ENCODE measurements around the gene WDR1. TPM values are rescaled to one million over a fixed set of nuclear protein-coding genes. Genes with fewer than 3 reads are reported as not detected.

Gene WDR1
- total and polyA plus RNA-seq, 2 donors (not counting 3 experiments of a cell fraction or from before 2014, with no cell fraction given) = 590 to 660 TPM

GRCh38 chr4:10153161-10153560, 36.6 kb upstream of the WDR1 start:
- Histone ChIP-seq H3K4me3 (replicated peaks in 1 of 3; ENCODE audit: insufficient read depth in 1 of 3, low read depth in 1 of 3, low read length in 3 of 3) (no peak overlapping the region), H3K36me3 (ENCODE audit: control insufficient read depth in 2 of 2, extremely low read depth in 1 of 2, insufficient read depth in 2 of 2, low read length in 2 of 2) (no peaks in the 10 kb centered on the region), H3K27ac (ENCODE audit: insufficient read depth, low read depth, low read length) (no peak overlapping the region), H2AFZ (ENCODE audit: low read depth, low read length) (no peak overlapping the region), H3K4me1 (ENCODE audit: control insufficient read depth, extremely low read depth, insufficient read depth, low read length) (no peaks in the 10 kb centered on the region), H3K79me2 (ENCODE audit: control insufficient read depth, insufficient read depth, low read length) (no peaks in the 10 kb centered on the region), H3K4me2 (ENCODE audit: insufficient read depth, low read length) (no peak overlapping the region), H3K9ac (replicated peaks; ENCODE audit: extremely low read depth, insufficient read depth, low read length) (no peak overlapping the region), H3K27me3 (ENCODE audit: control insufficient read depth in 2 of 2, insufficient read depth in 2 of 2, low read length in 2 of 2) (peaks cover 6 to 13% of the 10 kb centered on the region in 2 experiments), H4K20me1 (replicated peaks; ENCODE audit: control insufficient read depth, extremely low read depth, insufficient read depth, low read length) (no peaks in the 10 kb centered on the region), H3K9me1 (replicated peaks; ENCODE audit: control insufficient read depth, extremely low read depth, insufficient read depth, low read length) (no peaks in the 10 kb centered on the region), H3K9me3 (replicated peaks; ENCODE audit: control insufficient read depth, insufficient read depth, low read length) (no peaks in the 10 kb centered on the region)
- BruUV-seq (replicated peaks) = no TSS peak
- ChIA-PET CTCF (interaction anchor here (1.2 kb wide), 2 partner anchors 13 to 308 kb away, joined by 3 to 6 read pairs; no protein-coding TSS in a partner anchor), POLR2A (no interaction called here)
- no peak for TF ChIP-seq GATA2 (IDR thresholded peaks at IDR 0.05; ENCODE audit: insufficient read depth, insufficient read length, low read depth, low read length)
- TF ChIP-seq CTCF (IDR thresholded peaks at IDR 0.05; ENCODE audit: extremely low read depth in 1 of 2, insufficient read depth in 1 of 2, low read depth in 1 of 2, low read length in 2 of 2) = no peak
- dilution Hi-C loops (cut with MboI; ENCODE audit: extremely low pct_ligation_motif_present, low sequenced_read_pairs) (loop anchor here (25.0 kb wide), 1 partner anchor 384 kb away; no protein-coding TSS in a partner anchor), intact Hi-C loops (cut with micrococcal nuclease) (no loop called here)
- FAIRE-seq (no peak), DNase-seq (ENCODE audit: low read depth, low spot score) (no peak)

- dilution Hi-C loops (cut with MboI; ENCODE audit: extremely low pct_ligation_motif_present, low sequenced_read_pairs) = loop anchor here (25.0 kb wide), 1 partner anchor 386 kb away; no protein-coding TSS in a partner anchor
- Histone ChIP-seq H3K79me2 (ENCODE audit: control insufficient read depth, insufficient read depth, low read length) (no peaks in the 10 kb centered on the region), H3K4me3 (replicated peaks in 1 of 3; ENCODE audit: insufficient read depth in 1 of 3, low read depth in 1 of 3, low read length in 3 of 3) (no peak overlapping the region), H3K27ac (ENCODE audit: insufficient read depth, low read depth, low read length) (no peak overlapping the region), H2AFZ (ENCODE audit: low read depth, low read length) (no peak overlapping the region), H3K27me3 (ENCODE audit: control insufficient read depth in 2 of 2, insufficient read depth in 2 of 2, low read length in 2 of 2) (peaks cover 6 to 13% of the 10 kb centered on the region in 2 experiments), H4K20me1 (replicated peaks; ENCODE audit: control insufficient read depth, extremely low read depth, insufficient read depth, low read length) (no peaks in the 10 kb centered on the region), H3K9me3 (replicated peaks; ENCODE audit: control insufficient read depth, insufficient read depth, low read length) (no peaks in the 10 kb centered on the region), H3K9ac (replicated peaks; ENCODE audit: extremely low read depth, insufficient read depth, low read length) (no peak overlapping the region), H3K4me2 (ENCODE audit: insufficient read depth, low read length) (no peak overlapping the region), H3K36me3 (ENCODE audit: control insufficient read depth in 2 of 2, extremely low read depth in 1 of 2, insufficient read depth in 2 of 2, low read length in 2 of 2) (no peaks in the 10 kb centered on the region), H3K9me1 (replicated peaks; ENCODE audit: control insufficient read depth, extremely low read depth, insufficient read depth, low read length) (no peaks in the 10 kb centered on the region), H3K4me1 (ENCODE audit: control insufficient read depth, extremely low read depth, insufficient read depth, low read length) (no peaks in the 10 kb centered on the region)
- FAIRE-seq (no peak), DNase-seq (ENCODE audit: low read depth, low spot score) (no peak)
- no TSS peak for BruUV-seq (replicated peaks)
- intact Hi-C loops (cut with micrococcal nuclease) = no loop called here
- ChIA-PET CTCF (interaction anchor here (1.3 to 2.1 kb wide), 6 partner anchors 8 to 387 kb away, joined by 3 to 7 read pairs (median 4); no protein-coding TSS in a partner anchor), POLR2A (no interaction called here)
- TF ChIP-seq MAX (IDR thresholded peaks at IDR 0.05; ENCODE audit: insufficient read depth, insufficient read length) (no peak), MYC (IDR thresholded peaks at IDR 0.05; ENCODE audit: low read depth, low read length) (no peak), JUN (IDR thresholded peaks at IDR 0.05; ENCODE audit: borderline replicate concordance, insufficient read depth, insufficient read length, low read depth) (no peak), EZH2 (IDR thresholded peaks at IDR 0.05; ENCODE audit: borderline replicate concordance, low read depth, low read length, severe bottlenecking) (no peak), GATA2 (IDR thresholded peaks at IDR 0.05; ENCODE audit: insufficient read depth, insufficient read length, low read depth, low read length) (no peak), POLR2AphosphoS5 (IDR thresholded peaks at IDR 0.05; ENCODE audit: insufficient read depth, low read depth, low read length) (no peak), POLR2A (IDR thresholded peaks at IDR 0.05; ENCODE audit: low read depth, low read length) (no peak)
These were observed 34.6 kb upstream of the WDR1 start for GRCh38 chr4:10151182-10151581.
